DND-41 (cell line): ENCODE measurements around the gene COQ8B.
"Not testable (repeated sequence)": the region's sequence is repeated elsewhere in the genome, so short reads cannot be mapped to it uniquely, and the experiment has no call there.

Source experiments
- ATAC-seq: fragments of 200-7000 bp; cut with Tn5 transposase; 3 replicates; pipeline ENCODE4 v1.9.1; 2021; ENCODE audit warnings: low read depth; ENCODE audit not compliant: insufficient read depth
- DNase-seq: peaks from one replicate; pipeline ENCODE4 v3.0.0-alpha.2; 2020
- H2AFZ ChIP-seq: 2 replicates; pipeline ENCODE4 v1.6.0; 2012; ENCODE audit warnings: low read depth, low read length
- H3K27ac ChIP-seq: 2 replicates; pipeline ENCODE4 v1.5.1; 2012; ENCODE audit warnings: low read length, inconsistent platforms
- H3K27me3 ChIP-seq: fragments of 200-600 bp; sonication (generic); 2 replicates; pipeline ENCODE4 v1.6.0; 2012; ENCODE audit warnings: low read length, mild to moderate bottlenecking, inconsistent platforms; ENCODE audit not compliant: insufficient read depth, poor library complexity
- H3K36me3 ChIP-seq: 2 replicates; pipeline ENCODE4 v1.5.1; 2012; ENCODE audit warnings: low read length, inconsistent platforms; ENCODE audit not compliant: insufficient read depth
- H3K4me1 ChIP-seq: 2 replicates; pipeline ENCODE4 v1.5.1; 2012; ENCODE audit warnings: mild to moderate bottlenecking, low read length; ENCODE audit not compliant: insufficient read depth
- H3K4me2 ChIP-seq: 2 replicates; pipeline ENCODE4 v1.6.0; 2012; ENCODE audit warnings: mild to moderate bottlenecking, moderate library complexity, low read length, inconsistent platforms; ENCODE audit not compliant: insufficient read depth
- H3K4me3 ChIP-seq, 2 experiments: fragments of 200-600 bp in 1 of 2; shearing (Covaris generic) in 1 of 2; 2 replicates each; pipeline ENCODE4 v1.5.1; 2012 to 2016; ENCODE audit warnings: inconsistent platforms in 2 of 2, low read length in 2 of 2, mild to moderate bottlenecking in 2 of 2, low read depth in 1 of 2, moderate library complexity in 1 of 2
- H3K79me2 ChIP-seq: 2 replicates; pipeline ENCODE4 v1.6.0; 2012; ENCODE audit warnings: low read length, inconsistent platforms; ENCODE audit not compliant: insufficient read depth
- H3K9ac ChIP-seq: 2 replicates; pipeline ENCODE4 v1.6.0; 2012; ENCODE audit warnings: low read depth, mild to moderate bottlenecking, inconsistent platforms, low read length, moderate library complexity
- H3K9me3 ChIP-seq: 2 replicates; pipeline ENCODE4 v1.5.1; 2012; ENCODE audit warnings: low read length, moderate library complexity, mild to moderate bottlenecking, inconsistent platforms; ENCODE audit not compliant: insufficient read depth, severe bottlenecking
- H4K20me1 ChIP-seq: 2 replicates; pipeline ENCODE4 v1.6.0; 2012; ENCODE audit warnings: low read length; ENCODE audit not compliant: insufficient read depth
- CTCF ChIP-seq: IDR thresholded peaks from 2 replicates; pipeline ENCODE4 v1.5.1; 2012; ENCODE audit warnings: borderline replicate concordance, low read length, moderate library complexity, mild to moderate bottlenecking; ENCODE audit not compliant: poor library complexity, severe bottlenecking; ENCODE audit errors: extremely low read depth
- EZH2 ChIP-seq: IDR thresholded peaks from 3 replicates; pipeline ENCODE4 v1.6.1; 2012; ENCODE audit warnings: borderline replicate concordance, low read depth, mild to moderate bottlenecking, moderate library complexity, low read length, inconsistent platforms; ENCODE audit not compliant: severe bottlenecking

COQ8B gene

GRCh38 chr19:40650749-40651305 is 65.9 kb downstream of the COQ8B start:
- no peak for TF ChIP-seq EZH2
- TF ChIP-seq CTCF, result no peak

GRCh38 chr19:40649903-40650675 is 66.6 kb downstream of the COQ8B start:
- not testable (repeated sequence) for H3K4me1 ChIP-seq, H3K4me3 ChIP-seq, DNase-seq, H3K79me2 ChIP-seq, H3K9me3 ChIP-seq, H3K27ac ChIP-seq, H4K20me1 ChIP-seq, H3K9ac ChIP-seq, H3K36me3 ChIP-seq, ATAC-seq, H3K27me3 ChIP-seq, H2AFZ ChIP-seq, H3K4me2 ChIP-seq

More at GRCh38 chr19:40650749-40651305, 65.9 kb downstream of the COQ8B start:
- Histone ChIP-seq H3K27me3 (no peaks in the 10 kb centered on the region), H2AFZ (no peak overlapping the region), H3K4me1 (no peaks in the 10 kb centered on the region), H3K9ac (no peak overlapping the region), H3K9me3 (no peaks in the 10 kb centered on the region), H3K36me3 (no peaks in the 10 kb centered on the region), H4K20me1 (no peaks in the 10 kb centered on the region), H3K27ac (no peak overlapping the region), H3K79me2 (no peaks in the 10 kb centered on the region), H3K4me2 (no peak overlapping the region), H3K4me3 (no peak overlapping the region)
- no peak for DNase-seq
- ATAC-seq, result no peak

GRCh38 chr19:40646743-40647254 is 69.9 kb downstream of the COQ8B start:
- Histone ChIP-seq H4K20me1 (no peaks in the 10 kb centered on the region), H3K36me3 (no peaks in the 10 kb centered on the region), H3K79me2 (no peaks in the 10 kb centered on the region), H3K4me1 (no peaks in the 10 kb centered on the region), H3K27me3 (no peaks in the 10 kb centered on the region), H2AFZ (no peak overlapping the region), H3K27ac (no peak overlapping the region), H3K9me3 (no peaks in the 10 kb centered on the region), H3K9ac (no peak overlapping the region), H3K4me3 (no peak overlapping the region), H3K4me2 (no peak overlapping the region)
- ATAC-seq (no peak), DNase-seq (no peak)
- no peak for TF ChIP-seq CTCF
- TF ChIP-seq EZH2, result no peak

- no peak overlapping the region for H3K4me2 ChIP-seq
- DNase-seq (no peak), ATAC-seq (no peak)
- H3K27ac ChIP-seq, result no peak overlapping the region
- TF ChIP-seq EZH2, result no peak
- TF ChIP-seq CTCF, result no peak
- H4K20me1 ChIP-seq, result no peaks in the 10 kb centered on the region
- H3K27me3 ChIP-seq, result no peaks in the 10 kb centered on the region
- no peak overlapping the region for H2AFZ ChIP-seq
- no peaks in the 10 kb centered on the region for H3K9me3 ChIP-seq
- H3K9ac ChIP-seq, result no peak overlapping the region
- H3K4me1 ChIP-seq, result no peaks in the 10 kb centered on the region
- no peaks in the 10 kb centered on the region for H3K79me2 ChIP-seq
- H3K36me3 ChIP-seq, result no peaks in the 10 kb centered on the region
- no peak overlapping the region for H3K4me3 ChIP-seq
These were observed 73.9 kb downstream of the COQ8B start for GRCh38 chr19:40642757-40643305.
